GM12874 (cell line): ENCODE data around the gene SCYGR6.

Experiments used
- TF ChIP-seq, protein P1 (sequence below): IDR thresholded peaks from 2 replicates; pipeline ENCODE4 v1.5.1; 2011; ENCODE audit warnings: low read depth, mild to moderate bottlenecking, control low read depth, low read length, moderate library complexity; ENCODE audit not compliant: insufficient read depth

The SCYGR6 gene

GRCh38 chr2:227761740-227762476 is 37.4 kb upstream of the SCYGR6 start:
- TF ChIP-seq, protein P1, sequence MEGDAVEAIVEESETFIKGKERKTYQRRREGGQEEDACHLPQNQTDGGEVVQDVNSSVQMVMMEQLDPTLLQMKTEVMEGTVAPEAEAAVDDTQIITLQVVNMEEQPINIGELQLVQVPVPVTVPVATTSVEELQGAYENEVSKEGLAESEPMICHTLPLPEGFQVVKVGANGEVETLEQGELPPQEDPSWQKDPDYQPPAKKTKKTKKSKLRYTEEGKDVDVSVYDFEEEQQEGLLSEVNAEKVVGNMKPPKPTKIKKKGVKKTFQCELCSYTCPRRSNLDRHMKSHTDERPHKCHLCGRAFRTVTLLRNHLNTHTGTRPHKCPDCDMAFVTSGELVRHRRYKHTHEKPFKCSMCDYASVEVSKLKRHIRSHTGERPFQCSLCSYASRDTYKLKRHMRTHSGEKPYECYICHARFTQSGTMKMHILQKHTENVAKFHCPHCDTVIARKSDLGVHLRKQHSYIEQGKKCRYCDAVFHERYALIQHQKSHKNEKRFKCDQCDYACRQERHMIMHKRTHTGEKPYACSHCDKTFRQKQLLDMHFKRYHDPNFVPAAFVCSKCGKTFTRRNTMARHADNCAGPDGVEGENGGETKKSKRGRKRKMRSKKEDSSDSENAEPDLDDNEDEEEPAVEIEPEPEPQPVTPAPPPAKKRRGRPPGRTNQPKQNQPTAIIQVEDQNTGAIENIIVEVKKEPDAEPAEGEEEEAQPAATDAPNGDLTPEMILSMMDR, result no peak

DNA sequence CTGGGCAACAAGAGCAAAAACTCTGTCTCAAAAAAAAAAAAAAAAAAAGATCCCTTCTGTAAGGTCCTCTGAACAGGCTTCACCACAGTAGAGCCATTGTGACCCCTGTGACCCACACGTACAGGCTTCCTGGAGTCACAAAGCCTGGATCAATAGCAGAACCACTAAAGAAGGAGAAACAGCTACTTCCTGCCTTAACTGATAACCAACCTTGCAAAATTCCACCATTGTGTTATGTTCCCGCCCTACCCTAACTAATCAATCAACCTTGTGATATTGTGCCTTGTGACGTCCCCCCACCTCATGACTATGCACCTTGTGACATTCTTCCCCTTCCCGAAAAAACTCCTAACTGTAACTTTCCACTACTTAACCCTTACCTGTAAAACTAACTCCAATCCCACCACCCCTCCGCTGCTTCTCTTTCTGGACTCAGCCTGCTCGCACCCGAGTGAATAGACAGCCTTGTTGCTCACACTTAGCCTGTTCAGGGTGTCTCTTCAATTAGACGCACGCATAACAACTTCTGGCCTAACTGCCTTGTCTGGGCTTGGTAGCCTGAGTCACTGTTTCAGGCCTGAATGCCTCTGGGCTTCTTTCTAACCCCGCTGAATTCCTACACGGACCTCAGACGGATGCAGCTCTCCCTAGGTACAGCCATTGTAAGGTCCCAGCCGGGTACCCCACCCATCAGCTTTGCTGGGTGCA is 35.0 kb upstream of the SCYGR6 start:
- TF ChIP-seq, protein P1, result no peak

DNA sequence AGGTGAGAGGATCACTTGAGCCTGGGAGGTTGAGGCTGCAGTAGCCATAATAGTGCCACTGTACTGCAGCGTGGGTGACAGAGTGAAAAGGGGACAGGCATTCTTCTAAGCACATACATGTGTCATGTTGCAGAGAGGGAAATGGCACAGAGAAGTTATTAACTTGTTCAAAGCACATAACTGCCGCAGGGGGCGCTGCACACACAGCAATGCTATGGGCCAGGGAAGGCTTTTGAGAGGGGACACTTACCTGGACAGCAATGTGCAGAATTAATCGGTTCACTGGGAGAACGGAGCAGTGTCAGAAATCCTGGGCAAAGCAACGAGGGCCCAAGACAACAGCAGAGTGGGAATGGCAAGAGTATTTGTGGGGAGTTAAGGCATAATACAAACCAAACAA is 23.5 kb upstream of the SCYGR6 start:
- TF ChIP-seq, protein P1, result peak; percentile 61

GRCh38 chr2:227745594-227745993 is 21.0 kb upstream of the SCYGR6 start, which contains the start of gene SCYGR8:
Gene SCYGR8, plus strand, starts transcription at chr2:227745894. Its CDS starts 0 bp downstream, at chr2:227745894.
- TF ChIP-seq, protein P1, result no peak

GRCh38 chr2:227739351-227739750 is 14.8 kb upstream of the SCYGR6 start:
- TF ChIP-seq, protein P1, result no peak

GRCh38 chr2:227728035-227728434 is 3.5 kb upstream of the SCYGR6 start, which contains the start of gene SCYGR7:
Gene SCYGR7, plus strand, starts transcription at chr2:227728335. Its CDS starts 0 bp downstream, at chr2:227728335.
- TF ChIP-seq, protein P1, result no peak

DNA sequence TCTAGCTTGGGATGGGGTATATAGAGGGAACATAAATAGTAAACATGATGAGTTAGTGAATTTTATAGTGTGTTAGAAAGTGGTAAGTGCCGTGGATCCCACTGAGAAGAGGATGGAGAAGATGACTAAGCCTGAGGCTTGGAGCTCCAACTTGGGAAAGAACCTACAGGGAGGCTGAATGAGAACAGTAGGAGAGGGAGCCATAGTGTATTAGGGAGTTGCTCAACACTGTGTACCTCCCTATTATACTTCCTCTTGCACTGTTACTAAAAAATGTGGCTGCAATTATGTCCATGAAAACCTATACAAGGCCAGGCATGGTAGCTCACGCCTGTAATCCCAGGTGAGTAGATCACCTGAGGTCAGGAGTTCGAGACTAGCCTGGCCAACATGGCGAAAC is 3.9 kb downstream of the SCYGR6 start:
- TF ChIP-seq, protein P1, result no peak
